ENCODE results near the gene HCLS1.
"Not testable (repeated sequence)": the region's sequence is repeated elsewhere in the genome, so short reads cannot be mapped to it uniquely, and the experiment has no call there.

Gene HCLS1

GRCh38 chr3:121660356-121661171, at the start of gene HCLS1:
Gene HCLS1, minus strand, starts transcription at chr3:121660903. Its CDS starts 2,556 bp downstream, at chr3:121658347.
- peak; percentile 83 to 84 for DNase-seq

GRCh38 chr3:121710347-121710746, 49.6 kb upstream of the HCLS1 start:
- DNase-seq, result no peak

- no peak for DNase-seq
Observed at GRCh38 chr3:121707531-121708273, 47.0 kb upstream of the HCLS1 start.

GRCh38 chr3:121705541-121705940, 44.8 kb upstream of the HCLS1 start:
- no peak for DNase-seq

- no peak for DNase-seq
Observed at GRCh38 chr3:121703973-121704372, 43.3 kb upstream of the HCLS1 start.

GRCh38 chr3:121698901-121699300, 38.2 kb upstream of the HCLS1 start:
- DNase-seq, result no peak

GRCh38 chr3:121698476-121698875, 37.8 kb upstream of the HCLS1 start:
- no peak for DNase-seq

GRCh38 chr3:121696186-121696585, 35.5 kb upstream of the HCLS1 start:
- DNase-seq, result no peak

- DNase-seq, result no peak
Observed at GRCh38 chr3:121692010-121692699, 31.5 kb upstream of the HCLS1 start.

GRCh38 chr3:121690777-121691405, 30.2 kb upstream of the HCLS1 start:
- DNase-seq, result no peak

- DNase-seq, result not testable (repeated sequence)
Observed at GRCh38 chr3:121688747-121689146, 28.0 kb upstream of the HCLS1 start.

GRCh38 chr3:121681792-121682191, 21.1 kb upstream of the HCLS1 start:
- no peak for DNase-seq

GRCh38 chr3:121677141-121677540, 16.4 kb upstream of the HCLS1 start:
- no peak for DNase-seq

- DNase-seq, result no peak
Observed at GRCh38 chr3:121670676-121671075, 10.0 kb upstream of the HCLS1 start.

GRCh38 chr3:121667333-121667732, 6.6 kb upstream of the HCLS1 start:
- DNase-seq, result no peak

GRCh38 chr3:121665488-121665887, 4.8 kb upstream of the HCLS1 start:
- DNase-seq, result no peak

GRCh38 chr3:121663171-121663847, 2.6 kb upstream of the HCLS1 start:
- no peak for DNase-seq

- DNase-seq, result no peak
Observed at GRCh38 chr3:121662742-121663141, 2.0 kb upstream of the HCLS1 start.

- no peak for DNase-seq
Observed at GRCh38 chr3:121661376-121661775, 673 bp upstream of the HCLS1 start.

- DNase-seq, result no peak
Observed at GRCh38 chr3:121659586-121659985, 1.1 kb downstream of the HCLS1 start.

GRCh38 chr3:121658716-121659435, 1.8 kb downstream of the HCLS1 start:
- no peak for DNase-seq

All from activated T-cell treated with anti-CD3 and anti-CD28 coated beads, Interleukin-2, amount 50 U/mL, for 48 hours (primary cell).